Kidney capillary endothelial cell (primary cell): ENCODE data around the gene ITPA.

Experiments
- DNase-seq: peaks from one replicate; pipeline ENCODE4 v3.0.0-alpha.2; 2018; ENCODE audit warnings: low spot score

ITPA gene

GRCh38 chr20:3209257-3209945 is at the start of gene ITPA:
Gene ITPA (plus strand): TSS chr20:3209498. CDS start chr20:3209552, 54 bp downstream.
- DNase-seq: peak; percentile 48

- DNase-seq: no peak
Measured at GRCh38 chr20:3160418-3160817, 48.9 kb upstream of the ITPA start.

GRCh38 chr20:3161316-3162079 is 47.8 kb upstream of the ITPA start:
- DNase-seq: no peak

- no peak for DNase-seq
Measured at GRCh38 chr20:3162080-3162611, 47.2 kb upstream of the ITPA start.

GRCh38 chr20:3163099-3164042 is 45.9 kb upstream of the ITPA start:
- no peak for DNase-seq

GRCh38 chr20:3164043-3164762 is 45.1 kb upstream of the ITPA start:
- no peak for DNase-seq

- DNase-seq: no peak
Measured at GRCh38 chr20:3164763-3165410, 44.4 kb upstream of the ITPA start.

GRCh38 chr20:3165473-3166337 is 43.6 kb upstream of the ITPA start:
- DNase-seq: peak; percentile 55

GRCh38 chr20:3166338-3166912 is 42.9 kb upstream of the ITPA start:
- no peak for DNase-seq

- no peak for DNase-seq
Measured at GRCh38 chr20:3166913-3167342, 42.4 kb upstream of the ITPA start.

- DNase-seq: no peak
Measured at GRCh38 chr20:3167738-3168078, 41.6 kb upstream of the ITPA start.

- DNase-seq: no peak
Measured at GRCh38 chr20:3168079-3168828, 41.0 kb upstream of the ITPA start.

- no peak for DNase-seq
Measured at GRCh38 chr20:3168829-3169590, 40.3 kb upstream of the ITPA start.

GRCh38 chr20:3171391-3172125 is 37.7 kb upstream of the ITPA start:
- no peak for DNase-seq

GRCh38 chr20:3172126-3172932 is 37.0 kb upstream of the ITPA start:
- DNase-seq: no peak

- peak; percentile 22 for DNase-seq
Measured at GRCh38 chr20:3172933-3173609, 36.2 kb upstream of the ITPA start, which contains the start of gene LZTS3. Gene LZTS3 (minus strand): TSS chr20:3173549. CDS start chr20:3167163, 6,386 bp downstream.
